IMR-90 (cell line): Measurements from ENCODE around the gene PLEKHD1. TPM values are rescaled to one million over a fixed set of nuclear protein-coding genes. Genes with fewer than 3 reads are reported as not detected.

Experiments used
- ATAC-seq: fragments of 200-7000 bp; cut with Tn5 transposase; 2 replicates; pipeline ENCODE4 v1.9.1; 2020; ENCODE audit warnings: low read depth, mild to moderate bottlenecking, moderate library complexity
- BruUV-seq: library from RNA; stranded (reverse); fragments of 400-500 nt; replicated peaks from 2 replicates; lab custom pipeline; 2021; lab: Mats Ljungman, UMichigan
- CTCF ChIA-PET: fragments of 300-600 bp; formaldehyde crosslinking; extraction: SDS; loops from one replicate; lab custom pipeline; 2021; ENCODE audit warnings: antibody characterized with exemption; lab: Yijun Ruan, JAX
- POLR2A ChIA-PET: fragments of 300-600 bp; sonication (Branson Sonifier 250); formaldehyde crosslinking; loops from one replicate; lab custom pipeline; 2022; ENCODE audit warnings: antibody characterized with exemption; ENCODE audit not compliant: unreplicated experiment; lab: Charles Lee
- DNase-seq: peaks from one replicate; pipeline ENCODE4 v3.0.0; 2013
- H2AFZ ChIP-seq: replicated peaks from 2 replicates; pipeline ENCODE3; 2013; ENCODE audit warnings: low read length, mild to moderate bottlenecking; ENCODE audit not compliant: poor library complexity
- H2AK5ac ChIP-seq: 2 replicates; pipeline ENCODE4 v1.6.1; 2013; ENCODE audit warnings: low read depth, low read length, inconsistent platforms
- H2AK9ac ChIP-seq: replicated peaks from 2 replicates; pipeline ENCODE3; 2013; ENCODE audit warnings: mild to moderate bottlenecking, low read depth, low read length, moderate library complexity; ENCODE audit not compliant: poor library complexity
- H2BK120ac ChIP-seq: 2 replicates; pipeline ENCODE4 v1.6.1; 2013; ENCODE audit warnings: low read depth, low read length, inconsistent platforms
- H2BK15ac ChIP-seq: 3 replicates; pipeline ENCODE4 v1.6.1; 2013; ENCODE audit warnings: low read depth, low read length, inconsistent platforms
- H2BK20ac ChIP-seq: 2 replicates; pipeline ENCODE4 v1.6.1; 2013; ENCODE audit warnings: low read depth, mild to moderate bottlenecking, inconsistent platforms, low read length, moderate library complexity
- H2BK5ac ChIP-seq: 2 replicates; pipeline ENCODE4 v1.6.1; 2013; ENCODE audit warnings: mild to moderate bottlenecking, low read depth, low read length, inconsistent platforms; ENCODE audit not compliant: poor library complexity, severe bottlenecking
- H3K14ac ChIP-seq: replicated peaks from 2 replicates; pipeline ENCODE4 v1.6.1; 2013; ENCODE audit warnings: low read depth, low read length, inconsistent platforms
- H3K18ac ChIP-seq: 2 replicates; pipeline ENCODE4 v1.6.1; 2013; ENCODE audit warnings: low read depth, low read length, control low read depth
- H3K23ac ChIP-seq: 2 replicates; pipeline ENCODE4 v1.6.1; 2013; ENCODE audit warnings: low read depth, low read length, inconsistent platforms
- H3K27ac ChIP-seq: 2 replicates; pipeline ENCODE4 v1.5.1; 2013; ENCODE audit warnings: mild to moderate bottlenecking, control low read depth, low read length; ENCODE audit not compliant: insufficient read depth
- H3K27me3 ChIP-seq: 2 replicates; pipeline ENCODE4 v1.6.1; 2013; ENCODE audit warnings: low read length; ENCODE audit not compliant: control insufficient read depth, insufficient read depth
- H3K36me3 ChIP-seq: 2 replicates; pipeline ENCODE4 v1.6.1; 2013; ENCODE audit warnings: low read length, mixed read lengths; ENCODE audit not compliant: control insufficient read depth, insufficient read depth
- H3K4ac ChIP-seq: 2 replicates; pipeline ENCODE4 v1.6.1; 2013; ENCODE audit warnings: low read depth, low read length, inconsistent platforms
- H3K4me1 ChIP-seq: 2 replicates; pipeline ENCODE4 v1.6.1; 2013; ENCODE audit warnings: low read length, mixed read lengths; ENCODE audit not compliant: control insufficient read depth, insufficient read depth
- H3K4me2 ChIP-seq: 2 replicates; pipeline ENCODE4 v1.6.1; 2013; ENCODE audit warnings: low read depth, mild to moderate bottlenecking, control low read depth, low read length, moderate library complexity
- H3K4me3 ChIP-seq: 2 replicates; pipeline ENCODE4 v1.5.1; 2013; ENCODE audit warnings: low read depth, mild to moderate bottlenecking, control low read depth, low read length, moderate library complexity; ENCODE audit not compliant: insufficient read depth
- H3K56ac ChIP-seq: 2 replicates; pipeline ENCODE4 v1.6.1; 2013; ENCODE audit warnings: low read length, inconsistent platforms; ENCODE audit not compliant: insufficient read depth; ENCODE audit errors: extremely low read depth
- H3K79me1 ChIP-seq, 2 experiments: 2 replicates each; pipeline ENCODE4 v1.6.1; 2013; ENCODE audit warnings: low read length in 2 of 2, inconsistent platforms in 1 of 2, low read depth in 1 of 2
- H3K9ac ChIP-seq: 2 replicates; pipeline ENCODE4 v1.6.1; 2013; ENCODE audit warnings: low read depth, low read length, control low read depth
- H3K9me1 ChIP-seq: 2 replicates; pipeline ENCODE4 v1.6.1; 2013; ENCODE audit warnings: low read length, inconsistent platforms; ENCODE audit not compliant: insufficient read depth
- H3K9me3 ChIP-seq: 2 replicates; pipeline ENCODE4 v1.6.1; 2013; ENCODE audit warnings: low read length; ENCODE audit not compliant: control insufficient read depth, insufficient read depth
- H4K20me1 ChIP-seq: 2 replicates; pipeline ENCODE4 v1.6.1; 2013; ENCODE audit warnings: low read length, inconsistent platforms; ENCODE audit not compliant: insufficient read depth
- H4K5ac ChIP-seq: 2 replicates; pipeline ENCODE4 v1.6.1; 2013; ENCODE audit warnings: mild to moderate bottlenecking, low read depth, low read length, control low read depth
- H4K8ac ChIP-seq, 2 experiments: 2 replicates each; pipeline ENCODE4 v1.6.1; 2013; ENCODE audit warnings: low read depth in 2 of 2, low read length in 2 of 2, control low read depth in 1 of 2, inconsistent platforms in 1 of 2
- H4K91ac ChIP-seq: 2 replicates; pipeline ENCODE4 v1.6.1; 2013; ENCODE audit warnings: low read depth, low read length, inconsistent platforms; ENCODE audit not compliant: insufficient read depth
- BHLHE40 ChIP-seq: fragments of 150-350 bp; IDR thresholded peaks from 2 replicates; pipeline ENCODE4 v1.6.1; 2016; ENCODE audit warnings: mild to moderate bottlenecking, low read depth, low read length
- CEBPB ChIP-seq: IDR thresholded peaks from 2 replicates; pipeline ENCODE4 v1.6.1; 2012; ENCODE audit warnings: low read depth, low read length, improper control_type of control experiment
- WGBS, 2 experiments: methylation state at CpG; one replicate each; pipeline versions ENCODE4 v1.1.5 to v1.1.7; 2013; ENCODE audit warnings: missing lambda C conversion rate in 2 of 2; ENCODE audit not compliant: insufficient read length in 1 of 2; ENCODE audit errors: extremely low coverage in 2 of 2; 5-methylcytosine and 5-hydroxymethylcytosine counted together
- dilution Hi-C: fragments of 300-500 bp; cut with HindIII; formaldehyde crosslinking; loops from one replicate; pipeline ENCODE4 v1.14.3; 2018; ENCODE audit warnings: low sequenced_read_pairs; ENCODE audit not compliant: unreplicated experiment
- in situ Hi-C: fragments of 300-500 bp; cut with MboI; formaldehyde crosslinking; loops from 3 replicates; pipeline ENCODE4 v1.14.3; 2019; ENCODE audit warnings: low sequenced_read_pairs, inconsistent platforms, mixed read lengths
- intact Hi-C: fragments of 100-400 bp; cut with micrococcal nuclease; formaldehyde crosslinking; loops from 2 replicates; pipeline ENCODE4 v1.10.0; 2022
- polyA plus RNA-seq, 3 experiments: library from polyadenylated mRNA; depleted of rRNA; stranded (reverse); fragments of >200 nt; gene quantifications; 2 replicates each; pipeline ENCODE4 v1.2.3, GENCODE V29; 2012; ENCODE audit warnings: low replicate concordance in 1 of 3
- total RNA-seq: library from RNA; depleted of rRNA; stranded (reverse); fragments of >200 nt; gene quantifications from 2 replicates; pipeline ENCODE4 v1.2.3, GENCODE V29; 2012
- TF ChIP-seq, protein P1 (sequence below): fragments of 150-350 bp; IDR thresholded peaks from 2 replicates; pipeline ENCODE4 v1.6.1; 2017; ENCODE audit warnings: mild to moderate bottlenecking, antibody characterized with exemption, low read length, low read depth
- TF ChIP-seq, protein P2 (sequence below): fragments of 150-350 bp; IDR thresholded peaks from 2 replicates; pipeline ENCODE4 v1.6.1; 2016; ENCODE audit warnings: low read depth, mild to moderate bottlenecking, low read length, moderate library complexity, borderline replicate concordance

PLEKHD1 gene
- total and polyA plus RNA-seq, 2 of the 4 experiments (the other 2 are of a cell fraction), result under 0.01 TPM; not detected in 1

DNA sequence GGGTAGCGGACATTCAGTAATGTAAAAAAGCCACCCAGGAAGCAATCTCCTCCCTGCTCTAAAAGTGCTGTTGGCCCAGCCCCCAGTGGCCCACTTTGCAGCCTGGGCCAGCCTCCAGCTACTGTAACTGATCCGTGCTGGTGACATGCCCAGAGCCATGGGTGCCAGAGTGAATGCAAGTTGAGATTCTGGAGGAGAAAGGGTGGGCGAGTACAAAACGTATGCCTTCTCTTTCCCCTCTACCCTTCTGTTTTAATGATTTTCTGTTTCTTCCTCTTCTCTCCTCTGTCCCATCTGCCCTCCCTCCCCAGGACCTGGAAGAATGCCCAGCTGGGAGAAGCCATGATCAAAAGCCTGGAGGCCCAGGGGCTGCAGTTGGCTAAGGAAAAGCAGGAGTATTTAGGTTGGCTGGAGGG, 16.9 kb downstream of the PLEKHD1 start:
- H2AFZ ChIP-seq, result no peak overlapping the region
- H4K5ac ChIP-seq, result no peak overlapping the region
- no peaks in the 10 kb centered on the region for H4K20me1 ChIP-seq
- no peak overlapping the region for H4K8ac ChIP-seq
- ChIA-PET POLR2A (no interaction called here), CTCF (interaction anchor here (0.6 kb wide), 1 partner anchor 13 kb away, joined by 3 read pairs; no protein-coding TSS in a partner anchor)
- dilution Hi-C loops (no loop called here), intact Hi-C loops (no loop called here), in situ Hi-C loops (no loop called here)
- H2BK120ac ChIP-seq, result no peak overlapping the region
- no peak overlapping the region for H4K91ac ChIP-seq
- H3K9me3 ChIP-seq, result no peaks in the 10 kb centered on the region
- peak; percentile 15 for DNase-seq
- H2BK15ac ChIP-seq, result no peak overlapping the region
- no peaks in the 10 kb centered on the region; the same call in 1 of the 2 replicates for H3K4me1 ChIP-seq
- no peak overlapping the region for H3K4me3 ChIP-seq
- H3K79me1 ChIP-seq, result no peaks in the 10 kb centered on the region
- no peak overlapping the region for H3K9ac ChIP-seq
- no peak overlapping the region for H3K23ac ChIP-seq
- no peak overlapping the region for H2AK9ac ChIP-seq
- H2AK5ac ChIP-seq, result no peak overlapping the region
- H2BK5ac ChIP-seq, result no peak overlapping the region
- 0 out of 2 replicates have a peak, but pooled peaks cover 3% of the 10 kb centered on the region for H3K9me1 ChIP-seq
- no peak overlapping the region for H3K56ac ChIP-seq
- no peak overlapping the region for H3K4me2 ChIP-seq
- H2BK20ac ChIP-seq, result no peak overlapping the region
- H3K14ac ChIP-seq, result no peak overlapping the region
- TF ChIP-seq BHLHE40 (no peak), CEBPB (no peak)
- TF ChIP-seq, protein P1, sequence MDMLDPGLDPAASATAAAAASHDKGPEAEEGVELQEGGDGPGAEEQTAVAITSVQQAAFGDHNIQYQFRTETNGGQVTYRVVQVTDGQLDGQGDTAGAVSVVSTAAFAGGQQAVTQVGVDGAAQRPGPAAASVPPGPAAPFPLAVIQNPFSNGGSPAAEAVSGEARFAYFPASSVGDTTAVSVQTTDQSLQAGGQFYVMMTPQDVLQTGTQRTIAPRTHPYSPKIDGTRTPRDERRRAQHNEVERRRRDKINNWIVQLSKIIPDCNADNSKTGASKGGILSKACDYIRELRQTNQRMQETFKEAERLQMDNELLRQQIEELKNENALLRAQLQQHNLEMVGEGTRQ, result no peak
- TF ChIP-seq, protein P2, sequence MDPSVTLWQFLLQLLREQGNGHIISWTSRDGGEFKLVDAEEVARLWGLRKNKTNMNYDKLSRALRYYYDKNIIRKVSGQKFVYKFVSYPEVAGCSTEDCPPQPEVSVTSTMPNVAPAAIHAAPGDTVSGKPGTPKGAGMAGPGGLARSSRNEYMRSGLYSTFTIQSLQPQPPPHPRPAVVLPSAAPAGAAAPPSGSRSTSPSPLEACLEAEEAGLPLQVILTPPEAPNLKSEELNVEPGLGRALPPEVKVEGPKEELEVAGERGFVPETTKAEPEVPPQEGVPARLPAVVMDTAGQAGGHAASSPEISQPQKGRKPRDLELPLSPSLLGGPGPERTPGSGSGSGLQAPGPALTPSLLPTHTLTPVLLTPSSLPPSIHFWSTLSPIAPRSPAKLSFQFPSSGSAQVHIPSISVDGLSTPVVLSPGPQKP, result no peak
- H3K36me3 ChIP-seq, result no peaks in the 10 kb centered on the region
- 17% methylated on average over 1 of the region's 4 CpGs; no CpG with 5 or more reads in 1 of the 2 experiments for whole genome bisulfite sequencing, 2 experiments
- no peak overlapping the region for H3K18ac ChIP-seq
- no peak overlapping the region for H3K4ac ChIP-seq
- no peak overlapping the region for H3K27ac ChIP-seq
- H3K27me3 ChIP-seq, result peaks cover 46% of the 10 kb centered on the region
- no TSS peak for BruUV-seq
- peak; percentile 54 for ATAC-seq
